ENCODE data around the gene COP1.

Gene COP1

GRCh38 chr1:176051902-176052518, 155.1 kb downstream of the COP1 start:
- TF ChIP-seq CTCF (IDR thresholded peaks at IDR 0.05; ENCODE audit: borderline replicate concordance, insufficient read depth, low read depth, low read length): no peak
- H3K4me3 ChIP-seq (ENCODE audit: low read depth, low read length): no peak overlapping the region

- H3K4me3 ChIP-seq (ENCODE audit: low read depth, low read length): no peak overlapping the region
- no peak for TF ChIP-seq CTCF (IDR thresholded peaks at IDR 0.05; ENCODE audit: borderline replicate concordance, insufficient read depth, low read depth, low read length)
Measured at GRCh38 chr1:176051402-176051801, 155.7 kb downstream of the COP1 start.

GRCh38 chr1:176049582-176049981, 157.5 kb downstream of the COP1 start:
- no peak for TF ChIP-seq CTCF (IDR thresholded peaks at IDR 0.05; ENCODE audit: borderline replicate concordance, insufficient read depth, low read depth, low read length)
- H3K4me3 ChIP-seq (ENCODE audit: low read depth, low read length): no peak overlapping the region

GRCh38 chr1:176046926-176047325, 160.2 kb downstream of the COP1 start:
- TF ChIP-seq CTCF (IDR thresholded peaks at IDR 0.05; ENCODE audit: borderline replicate concordance, insufficient read depth, low read depth, low read length): no peak
- H3K4me3 ChIP-seq (ENCODE audit: low read depth, low read length): no peak overlapping the region

GRCh38 chr1:176043537-176043936, 163.5 kb downstream of the COP1 start:
- no peak overlapping the region for H3K4me3 ChIP-seq (ENCODE audit: low read depth, low read length)
- TF ChIP-seq CTCF (IDR thresholded peaks at IDR 0.05; ENCODE audit: borderline replicate concordance, insufficient read depth, low read depth, low read length): no peak

- TF ChIP-seq CTCF (IDR thresholded peaks at IDR 0.05; ENCODE audit: borderline replicate concordance, insufficient read depth, low read depth, low read length): no peak
- no peak overlapping the region for H3K4me3 ChIP-seq (ENCODE audit: low read depth, low read length)
Measured at GRCh38 chr1:176033881-176034280, 173.2 kb downstream of the COP1 start.

GRCh38 chr1:176033474-176033873, 173.6 kb downstream of the COP1 start:
- no peak for TF ChIP-seq CTCF (IDR thresholded peaks at IDR 0.05; ENCODE audit: borderline replicate concordance, insufficient read depth, low read depth, low read length)
- no peak overlapping the region for H3K4me3 ChIP-seq (ENCODE audit: low read depth, low read length)

Data from GM12875 (cell line).